Colonic mucosa (tissue), 4 donors: ENCODE results near the gene CNTNAP1. TPM values are rescaled to one million over a fixed set of nuclear protein-coding genes. Genes with fewer than 3 reads are reported as not detected.

Experiments
- DNase-seq: peaks from one replicate; pipeline ENCODE4 v3.0.0-alpha.2; 2020
- H3K27ac ChIP-seq: fragments of 200-600 bp; one replicate; pipeline ENCODE4 v1.8.0; 2021
- H3K27me3 ChIP-seq: fragments of 200-600 bp; one replicate; pipeline ENCODE4 v1.8.0; 2021
- H3K36me3 ChIP-seq: fragments of 200-600 bp; one replicate; pipeline ENCODE4 v1.8.0; 2021
- H3K4me1 ChIP-seq: fragments of 200-600 bp; one replicate; pipeline ENCODE4 v1.8.0; 2021; ENCODE audit warnings: mild to moderate bottlenecking
- H3K4me3 ChIP-seq: fragments of 200-600 bp; one replicate; pipeline ENCODE4 v1.8.0; 2021
- H3K9ac ChIP-seq, 2 donors: one replicate each; pipeline ENCODE4 v1.7.0; 2013; ENCODE audit warnings: control low read depth in 2 of 2, low read depth in 2 of 2, low read length in 2 of 2
- H3K9me3 ChIP-seq: fragments of 200-600 bp; one replicate; pipeline ENCODE4 v1.8.0; 2021
- intact Hi-C: fragments of 100-400 bp; cut with DNase I; formaldehyde crosslinking; loops from one replicate; pipeline ENCODE4 v1.14.1; 2022
- microRNA-seq: library from miRNA; unstranded; fragments of <30 nt; microRNA quantifications from one replicate; pipeline ENCODE4, GENCODE V29; 2019
- total RNA-seq, 2 donors: library from RNA; stranded (reverse); fragmentation: NEBNext Ultra II Directional in 1 of 2; extraction: Animal tissue kit (Norgen Biotek cat#: 25700) in 1 of 2; gene quantifications; one replicate each; pipeline ENCODE4 v1.2.1, GENCODE V29; 2021
- TF ChIP-seq, protein P1 (sequence below): fragments of 200-600 bp; IDR thresholded peaks from one replicate; pipeline ENCODE4 v1.8.0; 2022; ENCODE audit warnings: antibody characterized with exemption, mild to moderate bottlenecking
- donor health status: healthy.
- donor health status: DM: no; HTN: no; CAD: no.
- donor health status: DM: no; HTN: no; CAD: no.

The CNTNAP1 gene
- total RNA-seq, 2 donors from 2014 or later: 1.5 to 5.0 TPM

DNA sequence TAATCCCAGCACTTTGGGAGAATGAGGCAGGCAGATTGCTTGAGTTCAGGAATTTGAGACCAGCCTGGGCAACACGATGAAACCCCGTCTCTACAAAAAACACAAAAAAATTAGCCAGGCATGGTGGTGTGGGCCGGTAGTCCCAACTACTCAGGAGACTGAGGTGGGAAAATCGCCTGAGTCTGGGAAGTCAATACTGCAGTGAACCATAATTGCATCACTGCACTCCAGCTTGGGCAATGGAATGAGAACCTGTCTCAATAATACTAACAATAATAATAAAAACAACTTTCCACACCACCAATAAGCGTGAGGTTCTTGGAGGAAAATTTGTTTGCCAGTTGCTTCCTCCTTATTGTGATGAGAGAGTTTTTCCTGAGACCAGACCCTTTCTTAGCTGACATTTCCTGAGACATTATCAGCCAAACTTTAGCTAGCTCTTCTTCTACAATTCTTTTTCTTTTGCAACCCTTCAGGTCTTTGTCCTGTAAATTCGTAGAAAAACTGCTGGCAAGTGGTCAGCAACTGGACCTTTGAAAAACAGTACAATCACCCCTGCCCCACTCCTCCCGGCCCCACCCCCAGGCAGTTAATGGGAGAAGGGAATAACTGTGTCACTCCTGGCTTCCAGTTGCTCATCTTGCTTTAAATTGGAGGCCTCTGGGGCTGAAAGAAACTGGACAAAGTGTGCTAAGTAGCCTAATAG lies 66.0 kb downstream of the CNTNAP1 start:
- H3K4me1 ChIP-seq: no peaks in the 10 kb centered on the region
- TF ChIP-seq, protein P1, sequence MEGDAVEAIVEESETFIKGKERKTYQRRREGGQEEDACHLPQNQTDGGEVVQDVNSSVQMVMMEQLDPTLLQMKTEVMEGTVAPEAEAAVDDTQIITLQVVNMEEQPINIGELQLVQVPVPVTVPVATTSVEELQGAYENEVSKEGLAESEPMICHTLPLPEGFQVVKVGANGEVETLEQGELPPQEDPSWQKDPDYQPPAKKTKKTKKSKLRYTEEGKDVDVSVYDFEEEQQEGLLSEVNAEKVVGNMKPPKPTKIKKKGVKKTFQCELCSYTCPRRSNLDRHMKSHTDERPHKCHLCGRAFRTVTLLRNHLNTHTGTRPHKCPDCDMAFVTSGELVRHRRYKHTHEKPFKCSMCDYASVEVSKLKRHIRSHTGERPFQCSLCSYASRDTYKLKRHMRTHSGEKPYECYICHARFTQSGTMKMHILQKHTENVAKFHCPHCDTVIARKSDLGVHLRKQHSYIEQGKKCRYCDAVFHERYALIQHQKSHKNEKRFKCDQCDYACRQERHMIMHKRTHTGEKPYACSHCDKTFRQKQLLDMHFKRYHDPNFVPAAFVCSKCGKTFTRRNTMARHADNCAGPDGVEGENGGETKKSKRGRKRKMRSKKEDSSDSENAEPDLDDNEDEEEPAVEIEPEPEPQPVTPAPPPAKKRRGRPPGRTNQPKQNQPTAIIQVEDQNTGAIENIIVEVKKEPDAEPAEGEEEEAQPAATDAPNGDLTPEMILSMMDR: no peak
- DNase-seq: no peak
- no peak overlapping the region for H3K9ac ChIP-seq
- H3K36me3 ChIP-seq: no peaks in the 10 kb centered on the region
- intact Hi-C loops: no loop called here
- H3K27ac ChIP-seq: no peak overlapping the region
- no peaks in the 10 kb centered on the region for H3K27me3 ChIP-seq
- H3K9me3 ChIP-seq: no peaks in the 10 kb centered on the region
- no peak overlapping the region for H3K4me3 ChIP-seq

DNA sequence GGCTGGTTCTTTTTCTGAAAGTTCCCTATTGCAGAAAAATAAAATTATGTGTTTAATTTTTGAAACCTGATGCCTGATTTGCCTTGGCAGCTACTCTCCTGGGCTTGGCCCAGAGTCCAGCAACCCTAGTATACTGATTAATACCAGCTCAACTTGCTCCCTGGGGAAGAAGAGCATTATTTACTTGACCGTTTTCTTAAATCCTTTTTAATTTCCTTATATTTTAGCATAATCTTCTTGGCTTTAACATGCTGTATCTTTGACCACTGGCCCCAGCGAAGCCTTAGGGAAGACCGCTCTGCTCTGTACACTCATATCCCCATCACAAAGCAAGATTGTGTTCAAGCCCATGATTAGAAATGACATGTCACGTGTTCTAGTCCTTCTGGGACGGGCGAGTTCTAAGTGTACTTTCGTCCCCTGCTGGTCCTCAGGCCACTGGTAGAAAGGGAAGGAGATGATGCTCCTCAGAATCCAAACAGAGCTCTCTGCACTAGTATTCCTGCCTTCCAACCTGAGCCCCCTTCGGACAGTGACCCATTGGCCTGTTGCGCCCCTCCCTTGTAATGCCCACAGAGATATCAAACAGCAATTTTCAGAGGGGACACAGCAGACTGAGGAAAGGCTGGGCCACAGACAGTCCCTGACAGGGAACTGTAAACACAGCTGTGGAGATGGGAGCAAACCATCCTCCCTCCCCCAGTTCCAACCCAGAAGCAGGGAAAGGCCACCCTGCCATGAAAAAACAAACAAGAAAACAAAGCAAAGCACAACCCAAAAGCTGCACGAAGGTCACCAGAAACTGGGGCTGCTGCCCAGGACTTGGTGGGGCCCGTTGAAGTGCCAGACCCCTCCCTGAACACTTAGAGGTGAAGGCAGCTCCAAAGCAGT lies 66.8 kb downstream of the CNTNAP1 start:
- TF ChIP-seq, protein P1: no peak
- H3K36me3 ChIP-seq: no peaks in the 10 kb centered on the region
- H3K4me1 ChIP-seq: no peaks in the 10 kb centered on the region
- H3K27ac ChIP-seq: no peak overlapping the region
- intact Hi-C loops: no loop called here
- no peak overlapping the region for H3K4me3 ChIP-seq
- H3K9ac ChIP-seq: no peak overlapping the region
- H3K27me3 ChIP-seq: no peaks in the 10 kb centered on the region
- DNase-seq: no peak
- H3K9me3 ChIP-seq: no peaks in the 10 kb centered on the region

Small RNA genes lying within 50 kb of the gene (microRNA-seq; reads per million reads assigned to microRNA genes)
- gene MIR6780A: not detected

Other genes starting within 250 kb of the CNTNAP1 start
- 10 to 100 TPM; 77.6 to 93.0 TPM for gene ATP6V0A1, start 223.7 kb upstream of the CNTNAP1 start, total RNA-seq
- gene NAGLU, start 146.3 kb upstream of the CNTNAP1 start, total RNA-seq: 10 to 100 TPM; 27.8 to 38.6 TPM
- 1 to 10 TPM in 1 of 2 donors, under 1 TPM in 1; 0.88 to 1.7 TPM for gene HSD17B1, start 129.6 kb upstream of the CNTNAP1 start, total RNA-seq
- 100 to 1,000 TPM in 1 of 2 donors, 10 to 100 TPM in 1; 94.2 to 176 TPM for gene COASY, start 120.4 kb upstream of the CNTNAP1 start, total RNA-seq
- gene MLX, start 115.4 kb upstream of the CNTNAP1 start, total RNA-seq: 10 to 100 TPM; 79.6 to 83.0 TPM
- 10 to 100 TPM in 1 of 2 donors, 1 to 10 TPM in 1; 2.2 to 11.6 TPM for gene PSMC3IP, start 104.8 kb upstream of the CNTNAP1 start, total RNA-seq
- gene RETREG3, start 73.2 kb upstream of the CNTNAP1 start, total RNA-seq: 10 to 100 TPM; 49.2 to 60.3 TPM
- 10 to 100 TPM; 32.3 to 86.9 TPM for gene TUBG1, start 72.8 kb upstream of the CNTNAP1 start, total RNA-seq
- gene TUBG2, start 23.2 kb upstream of the CNTNAP1 start, total RNA-seq: 1 to 10 TPM; 5.6 to 7.7 TPM
- 10 to 100 TPM; 14.6 to 17.6 TPM for gene PLEKHH3, start 5.5 kb upstream of the CNTNAP1 start, total RNA-seq
- under 1 TPM; 0.56 to 0.86 TPM for gene CCR10, start 688 bp upstream of the CNTNAP1 start, total RNA-seq
- gene EZH1, start 62.5 kb downstream of the CNTNAP1 start, total RNA-seq: 10 to 100 TPM; 15.9 to 20.3 TPM
- gene RAMP2, start 78.7 kb downstream of the CNTNAP1 start, total RNA-seq: 1 to 10 TPM; 3.5 to 8.4 TPM
- 100 to 1,000 TPM in 1 of 2 donors, 10 to 100 TPM in 1; 86.9 to 105 TPM for gene VPS25, start 90.9 kb downstream of the CNTNAP1 start, total RNA-seq
- gene WNK4, start 98.1 kb downstream of the CNTNAP1 start, total RNA-seq: 10 to 100 TPM; 32.6 to 54.6 TPM
- 100 to 1,000 TPM; 167 to 219 TPM for gene COA3, start 116.2 kb downstream of the CNTNAP1 start, total RNA-seq
- under 1 TPM in 1 of 2 donors, not detected in 1; 0.61 TPM for gene CNTD1, start 116.3 kb downstream of the CNTNAP1 start, total RNA-seq
- gene BECN1, start 141.8 kb downstream of the CNTNAP1 start, total RNA-seq: 100 to 1,000 TPM; 118 to 145 TPM
- 100 to 1,000 TPM in 1 of 2 donors, 10 to 100 TPM in 1; 86.4 to 163 TPM for gene PSME3, start 150.9 kb downstream of the CNTNAP1 start, total RNA-seq
- gene AOC2, start 162.0 kb downstream of the CNTNAP1 start, total RNA-seq: 1 to 10 TPM in 1 of 2 donors, under 1 TPM in 1; 0.32 to 1.1 TPM
- gene AOC3, start 168.7 kb downstream of the CNTNAP1 start, total RNA-seq: 10 to 100 TPM in 1 of 2 donors, 1 to 10 TPM in 1; 5.3 to 28.3 TPM
- gene G6PC1, start 218.3 kb downstream of the CNTNAP1 start, total RNA-seq: under 1 TPM in 1 of 2 donors, not detected in 1; 0.40 TPM